HG03521 (cell line): ENCODE data around the gene SAMD4B.

Experiments used
- ATAC-seq: cut with Tn5 transposase; IDR thresholded peaks from one replicate; pipeline ENCODE4 v1.9.1; 2021; ENCODE audit warnings: mild to moderate bottlenecking, moderate library complexity; ENCODE audit not compliant: unreplicated experiment

SAMD4B gene

DNA sequence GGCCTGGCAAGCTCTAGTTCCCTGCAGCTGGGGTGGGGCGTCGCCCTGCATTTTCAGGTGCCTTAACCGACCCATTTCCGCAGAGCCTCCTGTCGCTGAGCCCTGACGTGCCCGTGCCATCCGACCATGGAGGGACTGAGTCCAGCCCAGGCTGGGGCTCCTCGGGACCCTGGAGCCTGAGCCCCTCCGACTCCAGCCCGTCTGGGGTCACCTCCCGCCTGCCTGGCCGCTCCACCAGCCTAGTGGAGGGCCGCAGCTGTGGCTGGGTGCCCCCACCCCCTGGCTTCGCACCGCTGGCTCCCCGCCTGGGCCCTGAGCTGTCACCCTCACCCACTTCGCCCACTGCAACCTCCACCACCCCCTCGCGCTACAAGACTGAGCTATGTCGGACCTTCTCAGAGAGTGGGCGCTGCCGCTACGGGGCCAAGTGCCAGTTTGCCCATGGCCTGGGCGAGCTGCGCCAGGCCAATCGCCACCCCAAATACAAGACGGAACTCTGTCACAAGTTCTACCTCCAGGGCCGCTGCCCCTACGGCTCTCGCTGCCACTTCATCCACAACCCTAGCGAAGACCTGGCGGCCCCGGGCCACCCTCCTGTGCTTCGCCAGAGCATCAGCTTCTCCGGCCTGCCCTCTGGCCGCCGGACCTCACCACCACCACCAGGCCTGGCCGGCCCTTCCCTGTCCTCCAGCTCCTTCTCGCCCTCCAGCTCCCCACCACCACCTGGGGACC lies 65.6 kb downstream of the SAMD4B start:
- no peak for ATAC-seq

DNA sequence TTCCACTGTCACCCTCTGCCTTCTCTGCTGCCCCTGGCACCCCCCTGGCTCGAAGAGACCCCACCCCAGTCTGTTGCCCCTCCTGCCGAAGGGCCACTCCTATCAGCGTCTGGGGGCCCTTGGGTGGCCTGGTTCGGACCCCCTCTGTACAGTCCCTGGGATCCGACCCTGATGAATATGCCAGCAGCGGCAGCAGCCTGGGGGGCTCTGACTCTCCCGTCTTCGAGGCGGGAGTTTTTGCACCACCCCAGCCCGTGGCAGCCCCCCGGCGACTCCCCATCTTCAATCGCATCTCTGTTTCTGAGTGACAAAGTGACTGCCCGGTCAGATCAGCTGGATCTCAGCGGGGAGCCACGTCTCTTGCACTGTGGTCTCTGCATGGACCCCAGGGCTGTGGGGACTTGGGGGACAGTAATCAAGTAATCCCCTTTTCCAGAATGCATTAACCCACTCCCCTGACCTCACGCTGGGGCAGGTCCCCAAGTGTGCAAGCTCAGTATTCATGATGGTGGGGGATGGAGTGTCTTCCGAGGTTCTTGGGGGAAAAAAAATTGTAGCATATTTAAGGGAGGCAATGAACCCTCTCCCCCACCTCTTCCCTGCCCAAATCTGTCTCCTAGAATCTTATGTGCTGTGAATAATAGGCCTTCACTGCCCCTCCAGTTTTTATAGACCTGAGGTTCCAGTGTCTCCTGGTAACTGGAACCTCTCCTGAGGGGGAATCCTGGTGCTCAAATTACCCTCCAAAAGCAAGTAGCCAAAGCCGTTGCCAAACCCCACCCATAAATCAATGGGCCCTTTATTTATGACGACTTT lies 66.4 kb downstream of the SAMD4B start:
- no peak for ATAC-seq

DNA sequence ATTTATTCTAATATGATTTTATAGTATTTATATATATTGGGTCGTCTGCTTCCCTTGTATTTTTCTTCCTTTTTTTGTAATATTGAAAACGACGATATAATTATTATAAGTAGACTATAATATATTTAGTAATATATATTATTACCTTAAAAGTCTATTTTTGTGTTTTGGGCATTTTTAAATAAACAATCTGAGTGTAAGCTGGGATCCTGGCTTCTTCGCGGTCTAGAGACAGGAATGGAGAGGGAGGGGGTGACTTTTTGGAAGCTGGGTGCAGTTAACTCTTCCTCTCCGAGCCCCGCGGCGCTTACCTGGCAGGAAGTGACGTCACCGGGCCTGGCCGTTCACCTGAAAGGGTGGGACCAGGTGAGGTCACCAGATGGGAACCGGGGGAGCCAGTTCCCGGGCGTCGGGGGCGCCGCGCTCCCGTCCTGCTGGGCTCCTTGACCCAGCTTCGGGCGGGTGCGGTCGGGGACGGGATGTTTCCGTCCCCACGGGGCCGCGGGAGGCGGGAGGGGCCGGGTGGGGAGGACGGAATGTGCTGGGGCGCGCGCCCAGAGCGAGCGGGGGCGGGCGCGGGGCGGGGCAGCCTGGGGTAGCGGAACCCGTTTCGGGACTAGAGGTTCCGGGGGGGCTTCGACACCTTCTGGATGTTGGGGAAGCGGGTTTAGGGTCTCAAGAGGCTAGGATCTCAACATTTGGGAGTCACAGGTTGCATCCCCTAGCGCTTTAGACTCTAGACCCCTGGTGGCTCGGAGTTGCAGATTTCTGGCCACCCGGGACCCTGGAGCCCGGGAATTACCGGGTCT lies 67.2 kb downstream of the SAMD4B start:
- ATAC-seq = no peak

DNA sequence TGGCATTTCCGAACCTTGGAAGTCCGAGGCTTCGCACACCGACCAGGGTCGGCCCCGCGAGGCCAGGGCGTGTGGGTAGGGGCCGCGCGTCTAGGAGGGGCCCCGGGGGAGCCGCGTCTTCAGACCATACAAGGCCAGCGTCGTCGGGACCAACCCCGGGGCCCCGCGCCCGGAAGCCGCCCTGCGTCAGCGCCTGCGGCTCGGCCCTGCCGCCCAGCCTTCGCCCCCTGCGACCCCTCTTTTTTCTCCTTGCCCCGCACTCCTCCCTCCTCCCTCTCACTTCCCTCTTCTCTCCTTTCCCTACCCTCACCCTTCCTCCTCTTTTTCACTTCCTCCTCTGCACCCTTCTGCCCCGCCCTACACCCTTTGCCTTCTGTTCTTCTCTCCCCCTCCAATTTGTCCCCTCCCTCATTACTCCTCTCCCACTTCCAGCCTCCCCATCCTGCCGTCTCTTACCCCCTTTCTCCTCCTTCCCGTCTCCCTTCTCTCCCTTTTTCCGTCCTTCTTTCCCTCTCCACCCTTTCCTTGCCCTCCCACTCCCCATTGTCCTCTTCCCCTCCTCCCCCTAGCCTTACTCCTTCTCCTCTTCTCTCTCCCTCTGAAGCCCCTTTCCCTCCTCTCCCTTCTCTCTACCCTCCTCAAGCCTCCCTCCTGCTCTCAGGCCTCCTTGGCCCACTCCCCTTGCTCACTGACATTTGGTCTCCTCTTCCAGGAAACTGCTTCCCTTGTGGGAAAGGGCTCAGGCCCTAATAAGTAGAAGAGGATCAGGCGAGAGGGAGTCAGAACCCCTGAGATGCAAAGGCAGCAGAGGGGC lies 68.0 kb downstream of the SAMD4B start:
- peak; percentile 17 for ATAC-seq

DNA sequence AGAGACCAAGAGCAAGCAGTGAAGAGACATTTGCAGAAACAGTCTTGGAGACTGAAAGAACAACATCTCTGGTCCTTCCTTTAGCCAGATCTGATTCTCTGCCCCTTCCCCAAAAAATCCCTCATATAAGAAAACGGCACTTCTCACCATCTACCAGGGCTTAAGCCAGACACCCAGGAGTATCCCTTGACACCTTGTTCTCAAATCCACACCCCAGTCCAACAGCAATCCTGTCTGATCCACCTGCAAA lies 68.5 kb downstream of the SAMD4B start:
- ATAC-seq = no peak

- ATAC-seq = no peak
Observed at GRCh38 chr19:39411081-39411831, 69.0 kb downstream of the SAMD4B start.

GRCh38 chr19:39411832-39412099 lies 69.5 kb downstream of the SAMD4B start:
- ATAC-seq = peak; percentile 16

- peak; percentile 45 for ATAC-seq
Observed at GRCh38 chr19:39412100-39412866, 70.1 kb downstream of the SAMD4B start, which contains the start of gene PLEKHG2. Gene PLEKHG2 (plus strand): TSS chr19:39412669. CDS start chr19:39414087, 1,418 bp downstream.

- no peak for ATAC-seq
Observed at GRCh38 chr19:39412867-39413271, 70.6 kb downstream of the SAMD4B start.

GRCh38 chr19:39413272-39413910 lies 71.2 kb downstream of the SAMD4B start:
- no peak for ATAC-seq

DNA sequence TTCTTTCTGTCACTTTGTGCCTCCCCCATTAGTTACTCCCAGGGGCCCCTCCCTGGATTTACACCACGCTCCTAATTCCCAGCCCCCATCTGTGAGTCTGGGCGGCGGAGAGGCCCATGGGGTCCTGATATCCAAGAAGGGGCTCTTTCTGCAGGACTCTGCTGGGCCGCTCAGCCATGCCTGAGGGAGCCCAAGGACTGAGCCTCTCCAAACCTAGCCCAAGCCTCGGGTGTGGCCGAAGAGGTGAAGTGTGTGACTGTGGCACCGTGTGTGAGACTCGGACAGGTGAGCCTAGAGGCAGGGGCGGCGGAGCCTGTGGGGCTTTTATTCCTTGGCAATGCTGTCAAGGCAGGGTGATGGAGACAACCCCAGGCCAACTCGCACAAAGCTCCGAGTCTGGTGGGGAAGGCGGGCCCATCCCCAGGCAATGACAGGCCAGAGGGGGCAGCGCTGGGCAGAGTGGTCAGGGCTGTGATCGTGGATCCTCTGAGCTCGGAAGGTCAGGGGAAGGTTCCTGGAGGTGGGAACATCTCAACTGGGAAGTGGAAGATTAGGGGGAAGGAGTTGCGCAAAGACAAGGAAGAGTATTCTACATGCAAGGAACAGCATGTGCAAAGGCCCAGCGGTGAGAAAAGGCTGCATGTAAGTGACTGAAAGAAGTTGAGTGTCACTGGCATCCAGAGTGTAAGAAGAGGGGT lies 71.8 kb downstream of the SAMD4B start:
- ATAC-seq = no peak

GRCh38 chr19:39415111-39416046 lies 73.2 kb downstream of the SAMD4B start:
- ATAC-seq = no peak

DNA sequence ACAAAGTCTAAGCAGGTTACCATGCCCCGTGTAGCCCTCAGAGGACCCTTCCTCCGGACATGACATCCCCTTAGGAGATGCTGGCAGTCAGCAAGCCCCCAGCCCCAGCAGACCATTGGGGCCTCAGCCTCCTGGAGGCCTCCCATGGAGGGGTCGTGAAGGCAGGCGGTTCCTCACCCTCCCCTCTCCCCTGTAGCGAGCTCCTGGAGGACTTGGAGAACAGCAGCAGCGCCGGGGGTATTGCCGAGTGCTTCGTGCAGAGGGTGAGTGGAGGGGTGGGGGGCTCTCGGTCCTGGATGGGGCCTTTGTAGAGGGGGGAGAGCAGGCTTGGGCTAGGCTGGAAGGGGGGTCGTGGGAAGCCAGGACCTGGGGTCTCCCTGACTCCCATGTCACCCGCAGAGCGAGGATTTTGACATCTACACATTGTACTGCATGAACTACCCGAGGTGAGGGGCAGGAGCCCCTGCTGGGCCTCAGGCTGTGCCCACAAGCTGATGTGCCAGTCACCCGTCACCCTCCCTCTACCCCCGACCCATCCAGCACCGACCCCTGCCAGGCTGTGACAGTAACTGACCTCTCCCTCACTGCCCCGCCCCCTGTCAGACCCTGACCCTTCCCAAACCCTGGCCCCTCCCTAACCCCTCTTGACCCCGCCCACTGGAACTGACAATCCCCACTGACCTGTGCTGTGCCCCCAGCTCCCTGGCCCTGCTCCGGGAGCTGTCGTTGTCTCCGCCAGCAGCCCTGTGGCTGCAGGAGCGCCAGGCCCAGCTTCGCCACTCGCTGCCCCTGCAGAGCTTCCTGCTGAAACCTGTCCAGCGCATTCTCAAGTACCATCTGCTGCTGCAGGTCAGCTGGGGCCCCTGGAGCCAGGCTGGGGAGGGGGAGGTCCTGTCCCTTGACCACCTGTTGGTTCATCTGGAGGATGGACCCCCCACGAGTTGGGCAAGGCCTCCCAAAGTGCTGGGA lies 74.2 kb downstream of the SAMD4B start:
- no peak for ATAC-seq

DNA sequence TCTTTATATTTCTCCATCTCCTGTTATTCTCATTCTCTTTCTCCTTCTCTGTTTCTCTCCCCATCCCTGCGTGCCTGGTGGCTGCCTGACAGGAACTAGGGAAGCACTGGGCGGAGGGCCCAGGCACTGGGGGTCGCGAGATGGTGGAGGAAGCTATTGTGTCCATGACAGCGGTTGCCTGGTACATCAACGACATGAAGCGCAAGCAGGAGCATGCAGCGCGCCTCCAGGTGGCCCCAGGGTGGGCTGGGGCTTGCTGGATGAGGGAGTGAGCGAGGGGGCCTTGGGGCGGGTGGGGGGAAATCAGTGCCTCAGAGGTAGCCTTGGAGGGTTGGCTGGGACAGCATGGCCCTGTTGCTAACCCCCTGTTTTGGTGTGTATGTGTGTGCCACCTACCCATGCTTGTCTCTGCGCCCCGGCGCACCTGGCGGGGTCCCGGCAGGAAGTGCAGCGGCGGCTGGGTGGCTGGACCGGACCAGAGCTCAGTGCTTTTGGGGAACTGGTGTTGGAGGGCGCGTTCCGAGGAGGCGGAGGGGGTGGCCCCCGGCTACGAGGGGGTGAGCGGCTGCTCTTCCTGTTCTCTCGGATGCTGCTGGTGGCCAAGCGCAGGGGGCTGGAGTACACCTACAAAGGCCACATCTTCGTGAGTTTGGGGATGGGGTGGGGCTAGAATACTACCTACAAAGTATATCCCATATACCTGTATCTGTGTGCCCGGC lies 75.4 kb downstream of the SAMD4B start:
- no peak for ATAC-seq

DNA sequence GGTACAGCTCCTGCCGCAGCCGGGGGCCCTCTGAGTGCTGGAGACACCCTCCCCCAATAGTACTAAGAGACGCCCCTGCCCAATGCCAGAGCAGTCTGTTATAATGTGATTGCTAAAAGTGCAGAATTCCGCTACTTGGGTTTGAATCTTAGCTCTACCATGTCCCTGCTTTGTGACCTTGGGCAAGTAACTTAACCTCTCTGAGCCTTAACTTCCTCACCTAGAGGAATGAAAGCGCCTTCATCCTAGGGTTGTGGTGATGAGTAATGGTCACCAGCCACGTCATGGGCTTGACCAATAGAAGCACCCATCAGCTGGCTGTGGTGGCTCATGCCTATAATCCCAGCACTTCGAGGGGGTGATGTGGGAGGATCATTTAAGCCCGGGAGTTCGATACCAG lies 76.8 kb downstream of the SAMD4B start:
- ATAC-seq = no peak

GRCh38 chr19:39420769-39421168 lies 78.5 kb downstream of the SAMD4B start:
- no peak for ATAC-seq
